AG10803 (cell line): ENCODE measurements around the gene GPR153.
"Not testable (repeated sequence)": the region's sequence is repeated elsewhere in the genome, so short reads cannot be mapped to it uniquely, and the experiment has no call there.

ENCODE experiments used
- DNase-seq: peaks from one replicate; pipeline ENCODE4 v3.0.0; 2010; ENCODE audit warnings: low read depth
- H3K4me3 ChIP-seq: 2 replicates; pipeline ENCODE4 v1.5.1; 2011; ENCODE audit warnings: mild to moderate bottlenecking, low read length, control low read depth
- TF ChIP-seq, protein P1 (sequence below): conservative IDR thresholded peaks from 2 replicates; pipeline ENCODE4 v1.5.1; 2011; ENCODE audit warnings: mild to moderate bottlenecking, low read length, control low read depth, inconsistent platforms

Gene GPR153

DNA sequence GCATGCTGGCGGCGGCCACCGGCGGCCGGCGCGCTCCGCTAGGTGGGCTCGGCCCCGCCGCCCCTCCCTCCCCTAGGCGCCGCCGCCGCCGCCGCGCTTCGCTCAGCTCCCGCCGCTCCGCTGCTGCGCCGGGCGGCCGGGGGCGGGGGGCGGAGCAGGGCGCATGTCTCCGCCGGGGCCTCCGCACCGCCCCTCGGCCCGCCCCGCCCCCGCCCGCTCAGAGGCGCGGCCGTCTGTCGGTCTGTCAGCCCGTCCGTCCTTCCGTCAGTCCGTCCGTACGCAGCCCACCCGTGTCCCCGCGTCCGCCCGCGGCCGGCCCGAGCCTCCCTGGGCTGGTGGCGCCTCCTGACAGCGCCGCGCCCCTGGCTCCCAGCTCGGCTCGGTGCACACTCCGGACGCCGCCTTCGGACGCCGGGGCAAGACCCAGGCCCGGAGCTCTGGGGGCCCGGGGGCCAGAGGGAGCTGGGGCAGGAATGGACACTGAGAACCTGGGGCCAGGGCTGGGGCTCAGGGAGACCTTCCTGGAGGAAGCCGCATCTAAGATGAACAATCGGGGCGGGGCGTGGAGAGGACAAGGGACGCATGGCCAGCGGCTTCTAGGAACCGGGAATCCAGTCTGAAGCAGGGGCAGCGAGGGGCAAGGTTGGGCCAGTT is at the start of gene GPR153:
GPR153 (minus strand) TSS at position 138 of the 654 bp plus-strand sequence. CDS start 6,193 bp downstream, outside the sequence.
- TF ChIP-seq, protein P1, sequence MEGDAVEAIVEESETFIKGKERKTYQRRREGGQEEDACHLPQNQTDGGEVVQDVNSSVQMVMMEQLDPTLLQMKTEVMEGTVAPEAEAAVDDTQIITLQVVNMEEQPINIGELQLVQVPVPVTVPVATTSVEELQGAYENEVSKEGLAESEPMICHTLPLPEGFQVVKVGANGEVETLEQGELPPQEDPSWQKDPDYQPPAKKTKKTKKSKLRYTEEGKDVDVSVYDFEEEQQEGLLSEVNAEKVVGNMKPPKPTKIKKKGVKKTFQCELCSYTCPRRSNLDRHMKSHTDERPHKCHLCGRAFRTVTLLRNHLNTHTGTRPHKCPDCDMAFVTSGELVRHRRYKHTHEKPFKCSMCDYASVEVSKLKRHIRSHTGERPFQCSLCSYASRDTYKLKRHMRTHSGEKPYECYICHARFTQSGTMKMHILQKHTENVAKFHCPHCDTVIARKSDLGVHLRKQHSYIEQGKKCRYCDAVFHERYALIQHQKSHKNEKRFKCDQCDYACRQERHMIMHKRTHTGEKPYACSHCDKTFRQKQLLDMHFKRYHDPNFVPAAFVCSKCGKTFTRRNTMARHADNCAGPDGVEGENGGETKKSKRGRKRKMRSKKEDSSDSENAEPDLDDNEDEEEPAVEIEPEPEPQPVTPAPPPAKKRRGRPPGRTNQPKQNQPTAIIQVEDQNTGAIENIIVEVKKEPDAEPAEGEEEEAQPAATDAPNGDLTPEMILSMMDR, result no peak
- peak; percentile 45 for DNase-seq
- peak within 1 kb of the TSS; percentile 64 for H3K4me3 ChIP-seq

DNA sequence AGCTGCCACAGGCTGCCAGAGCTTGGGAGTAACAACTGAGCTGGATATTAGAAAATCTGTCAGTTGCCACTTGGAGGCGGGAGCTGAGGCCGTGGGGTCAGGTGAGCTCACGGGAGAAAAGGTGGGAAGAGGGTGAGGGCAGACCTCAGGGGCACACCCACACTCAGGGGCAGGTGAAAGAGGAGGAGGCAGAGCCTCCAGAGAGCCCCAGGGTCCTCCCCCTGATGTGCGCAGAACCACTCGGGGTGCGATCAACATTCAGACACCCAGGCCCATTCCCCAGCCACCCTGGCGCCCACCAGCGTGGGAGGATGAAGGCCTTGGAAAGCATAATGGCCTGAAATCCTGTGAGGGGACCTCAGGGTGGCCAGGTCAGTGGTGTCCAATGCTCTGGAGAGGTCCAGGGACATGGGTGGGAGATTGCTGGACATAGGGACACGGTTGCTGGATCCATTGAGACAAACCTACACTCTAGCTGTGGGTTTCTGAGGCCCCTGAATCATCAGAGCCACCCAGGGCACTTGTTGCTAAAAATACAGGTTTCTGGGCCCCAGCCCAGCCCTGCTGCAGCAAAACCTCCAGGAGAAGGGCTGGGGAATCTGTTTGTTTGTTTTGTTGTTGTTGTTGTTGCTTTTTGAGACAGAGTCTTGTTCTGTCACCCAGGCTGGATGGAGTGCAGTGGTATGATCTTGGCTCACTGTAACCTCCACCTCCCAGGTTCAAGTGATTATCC is 49.4 kb upstream of the GPR153 start:
- no peak overlapping the region for H3K4me3 ChIP-seq
- TF ChIP-seq, protein P1, result no peak
- no peak for DNase-seq

DNA sequence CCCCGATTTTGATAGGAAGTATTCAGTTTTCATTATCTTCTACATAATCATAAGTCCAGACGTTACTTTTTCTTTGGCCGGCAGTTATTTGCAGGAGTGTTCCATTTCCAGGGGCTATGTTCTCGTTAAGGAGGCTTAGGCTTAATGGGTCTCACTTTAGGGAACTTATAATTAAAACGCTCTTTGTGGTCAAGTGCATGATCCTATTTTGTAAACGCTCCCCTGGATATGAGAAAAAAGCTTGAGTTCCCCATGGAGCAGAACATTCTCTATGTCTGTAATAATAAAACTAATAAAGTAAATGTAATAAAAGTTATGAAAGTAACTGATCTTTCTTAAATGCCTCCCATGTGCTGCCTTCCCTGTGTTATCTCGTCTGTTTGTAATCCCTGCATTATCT is 48.7 kb upstream of the GPR153 start:
- TF ChIP-seq, protein P1, result no peak
- H3K4me3 ChIP-seq, result no peak overlapping the region
- DNase-seq, result no peak

DNA sequence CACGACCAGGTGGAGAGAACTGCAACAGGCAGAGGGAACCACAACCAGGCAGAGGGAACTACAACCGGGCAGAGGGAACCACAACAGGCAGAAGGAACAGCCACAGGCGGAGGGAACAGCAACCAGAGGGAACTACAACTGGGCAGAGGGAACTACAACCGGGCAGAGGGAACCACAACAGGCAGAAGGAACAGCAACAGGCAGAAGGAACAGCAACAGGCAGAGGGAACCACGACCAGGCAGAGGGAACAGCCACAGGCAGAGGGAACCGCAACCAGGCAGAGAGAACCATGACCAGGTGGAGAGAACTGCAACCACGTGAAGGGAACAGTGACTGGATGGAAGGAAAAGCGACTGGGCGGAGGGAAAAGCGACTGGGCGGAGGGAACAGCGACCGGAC is 47.6 kb upstream of the GPR153 start:
- TF ChIP-seq, protein P1, result no peak
- H3K4me3 ChIP-seq, result no peak overlapping the region
- no peak for DNase-seq

DNA sequence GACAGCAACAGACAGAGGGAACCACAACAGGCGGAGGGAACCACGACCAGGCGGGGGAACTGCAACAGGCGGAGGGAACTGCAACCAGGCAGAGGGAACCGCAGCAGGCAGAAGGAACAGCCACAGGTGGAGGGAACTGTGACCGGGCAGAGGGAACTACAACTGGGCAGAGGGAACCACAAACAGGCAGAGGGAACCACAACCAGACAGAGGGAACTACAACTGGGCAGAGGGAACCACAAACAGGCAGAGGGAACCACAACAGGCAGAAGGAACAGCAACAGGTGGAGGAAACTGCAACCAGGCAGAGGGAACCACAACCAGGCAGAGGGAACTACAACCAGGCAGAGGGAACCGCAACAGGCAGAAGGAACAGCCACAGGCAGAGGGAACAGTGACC is 46.8 kb upstream of the GPR153 start:
- DNase-seq, H3K4me3 ChIP-seq: not testable (repeated sequence)

DNA sequence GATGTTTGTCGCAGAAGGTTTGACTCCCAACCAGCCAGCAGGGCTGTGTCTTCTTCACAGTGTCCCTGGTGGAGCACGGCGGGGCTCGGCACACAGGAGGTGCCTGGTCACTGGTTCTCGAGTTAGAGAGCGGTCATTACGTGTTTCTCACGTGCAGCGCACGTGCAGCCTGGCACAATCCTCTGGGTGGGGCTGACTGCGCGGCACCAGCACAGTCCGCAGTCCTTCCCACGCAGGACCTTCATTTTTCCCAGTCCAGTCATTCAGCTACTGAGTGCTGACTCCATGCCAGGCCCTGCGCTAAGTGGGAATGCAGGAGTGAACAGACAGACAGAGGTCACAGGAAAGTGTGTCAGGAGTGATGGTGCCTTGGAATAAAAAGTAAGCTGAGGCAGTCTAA is 46.2 kb upstream of the GPR153 start:
- TF ChIP-seq, protein P1, result no peak
- no peak for DNase-seq

DNA sequence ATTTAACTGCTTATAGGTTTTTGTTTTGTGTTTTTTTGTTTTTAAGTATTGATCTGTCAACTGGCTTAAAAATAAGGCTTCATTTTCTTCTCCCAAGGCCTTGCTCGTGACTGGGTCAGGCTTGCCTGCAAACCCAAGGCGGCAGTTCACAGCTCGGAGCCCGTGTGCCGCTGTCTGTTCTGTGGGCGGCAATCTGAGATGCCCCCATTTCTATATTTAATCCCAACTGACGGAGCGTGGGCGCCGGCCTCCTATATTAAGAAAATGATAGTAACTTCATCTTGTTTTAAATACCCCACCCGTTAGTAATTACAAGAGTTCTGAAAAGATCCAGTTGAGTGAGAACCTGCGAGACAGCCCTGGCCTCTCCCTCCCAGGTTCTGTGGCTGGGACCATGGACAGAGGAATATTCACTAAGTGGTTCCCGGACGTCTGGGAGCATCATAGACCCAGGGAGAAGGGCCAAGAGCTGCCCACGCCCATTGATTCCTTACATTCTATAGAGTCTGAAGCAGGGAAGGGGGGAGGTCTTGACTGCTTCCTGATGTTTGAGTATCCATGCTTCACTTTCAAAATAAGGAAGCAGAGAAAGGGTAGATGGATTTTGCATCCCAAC is 42.6 kb upstream of the GPR153 start:
- no peak for DNase-seq
- TF ChIP-seq, protein P1, result no peak
- no peak overlapping the region for H3K4me3 ChIP-seq

More for the DNA sequence above, 46.2 kb upstream of the GPR153 start:
- no peak overlapping the region for H3K4me3 ChIP-seq
